IPS DF 19.7 (cell line): ENCODE measurements around the gene PROM2.
"Not testable (repeated sequence)": the region's sequence is repeated elsewhere in the genome, so short reads cannot be mapped to it uniquely, and the experiment has no call there.

Source experiments
- DNase-seq: peaks from one replicate; pipeline ENCODE4 v3.0.0-alpha.2; 2013; ENCODE audit warnings: low read depth, low spot score

Gene PROM2

DNA sequence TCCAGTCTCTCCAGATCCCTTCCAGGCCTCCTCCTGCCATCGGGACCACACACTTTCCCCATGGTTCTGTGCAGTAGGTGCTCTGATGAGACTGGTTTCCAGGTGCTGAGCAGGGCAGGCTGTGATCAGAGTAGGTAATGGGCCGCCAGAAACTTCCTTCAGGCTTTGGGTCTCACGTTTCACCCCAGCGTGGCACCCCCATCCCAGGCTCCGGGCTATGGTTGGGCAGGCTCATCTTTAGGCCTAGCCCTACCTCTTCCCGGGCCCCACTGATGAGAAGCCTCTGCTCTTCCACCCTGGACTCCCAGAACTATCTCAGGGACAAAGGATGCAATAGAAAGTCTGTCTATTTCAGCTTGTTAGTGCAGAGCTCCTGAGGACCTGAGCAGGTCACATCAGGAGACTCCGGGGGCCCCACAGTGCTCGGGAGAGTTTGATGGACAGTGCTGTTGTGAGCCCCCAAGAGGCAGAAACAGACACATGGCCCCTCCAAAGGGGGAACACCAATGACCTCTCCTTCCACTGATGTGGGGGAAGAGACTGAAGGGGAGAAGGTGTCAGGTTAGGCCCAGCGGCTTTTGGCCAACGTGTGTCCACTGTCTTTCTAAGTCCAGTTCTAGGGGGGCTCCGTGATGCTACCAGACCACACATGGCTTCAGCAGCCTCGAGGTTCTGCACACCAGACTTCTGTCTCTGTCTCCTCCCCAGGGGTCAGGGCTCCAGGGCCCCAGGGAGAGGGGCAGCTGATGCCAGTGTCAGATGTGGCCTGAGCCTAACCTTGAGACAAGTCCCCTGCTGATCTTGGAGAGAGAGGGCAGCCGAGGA lies 5.8 kb upstream of the PROM2 start:
- no peak for DNase-seq

GRCh38 chr2:95269036-95269680 lies 5.1 kb upstream of the PROM2 start:
- no peak for DNase-seq

- DNase-seq = not testable (repeated sequence)
Observed at GRCh38 chr2:95269745-95270144, 4.5 kb upstream of the PROM2 start.

DNA sequence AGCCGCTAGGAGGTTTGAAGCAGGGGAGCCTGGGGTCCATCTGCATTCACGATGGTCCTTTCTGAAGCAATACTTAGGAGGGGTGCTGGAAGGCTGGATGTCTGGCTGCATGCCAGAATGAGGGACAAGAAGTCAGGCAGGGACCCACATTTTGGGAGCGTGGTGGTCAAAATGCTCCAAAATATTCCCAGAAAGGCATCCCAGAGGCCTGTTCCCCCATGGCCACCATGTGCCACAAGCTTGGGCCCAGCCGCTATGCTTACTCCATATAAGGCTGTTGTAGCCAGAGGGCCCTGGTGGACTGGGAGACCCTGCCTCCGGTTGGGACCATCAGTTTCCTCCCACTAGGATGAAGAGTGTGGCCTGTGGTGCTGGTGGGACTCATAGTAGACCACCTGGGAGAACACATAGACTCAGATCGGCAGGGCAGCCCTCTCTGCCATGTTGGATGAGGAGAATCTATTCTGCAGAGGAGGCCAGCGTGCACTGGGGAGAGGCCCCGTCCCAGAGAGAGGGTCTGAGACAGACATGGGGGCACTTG lies 3.6 kb upstream of the PROM2 start:
- no peak for DNase-seq

GRCh38 chr2:95271381-95271971 lies 2.8 kb upstream of the PROM2 start:
- no peak for DNase-seq

- DNase-seq = no peak
Observed at GRCh38 chr2:95272299-95272751, 1.9 kb upstream of the PROM2 start.

DNA sequence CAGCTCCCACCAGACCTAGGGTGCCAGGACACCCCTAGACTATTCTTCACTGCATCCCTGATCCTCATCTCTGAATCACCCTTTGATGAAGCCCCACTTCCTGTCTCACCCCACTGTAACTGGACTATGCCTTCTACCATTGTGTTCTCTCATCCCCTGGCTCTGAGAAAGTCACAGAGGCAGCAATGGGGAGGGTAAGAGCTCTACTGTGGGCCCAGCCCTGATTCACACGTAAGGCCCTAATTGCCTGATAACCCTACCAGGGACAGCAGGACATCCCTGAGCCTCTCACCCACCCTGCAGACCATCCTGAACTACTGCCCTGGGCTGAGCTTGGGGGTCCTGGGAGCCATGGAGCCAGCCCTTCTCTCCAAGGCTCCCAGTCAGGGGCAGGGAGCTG lies 1.5 kb upstream of the PROM2 start:
- DNase-seq = no peak

GRCh38 chr2:95273566-95274290 lies 521 bp upstream of the PROM2 start:
- no peak for DNase-seq

GRCh38 chr2:95275151-95275515 lies 884 bp downstream of the PROM2 start:
- no peak for DNase-seq

- no peak for DNase-seq
Observed at GRCh38 chr2:95275601-95276243, 1.5 kb downstream of the PROM2 start.

DNA sequence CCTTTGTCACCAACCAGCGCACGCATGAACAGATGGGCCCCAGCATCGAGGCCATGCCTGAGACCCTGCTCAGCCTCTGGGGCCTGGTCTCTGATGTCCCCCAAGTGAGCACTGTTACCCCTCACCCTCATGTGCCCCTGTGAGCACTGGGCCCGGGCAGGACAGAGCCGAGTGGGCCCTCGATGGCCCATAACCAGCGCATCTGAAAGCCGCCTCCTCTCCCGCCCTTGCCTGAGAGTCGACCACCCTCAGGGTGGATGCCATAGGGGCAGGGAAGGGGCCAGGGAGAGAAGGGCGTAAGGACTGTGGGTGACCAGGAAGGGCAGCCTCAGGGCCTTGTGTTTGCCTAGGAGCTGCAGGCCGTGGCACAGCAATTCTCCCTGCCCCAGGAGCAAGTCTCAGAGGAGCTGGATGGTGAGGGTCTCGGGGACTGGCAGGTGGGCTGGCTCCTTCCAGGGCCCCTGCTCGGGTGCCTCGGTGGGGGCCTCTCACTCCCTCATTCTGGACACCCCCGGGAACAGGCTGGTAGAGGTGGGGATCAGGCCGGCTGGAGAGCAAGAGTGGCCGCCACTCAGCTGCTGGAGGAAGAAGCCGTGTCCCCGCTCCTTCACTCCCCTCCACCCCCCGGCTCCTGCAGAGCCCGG lies 2.1 kb downstream of the PROM2 start:
- no peak for DNase-seq

- no peak for DNase-seq
Observed at GRCh38 chr2:95276888-95277245, 2.6 kb downstream of the PROM2 start.

- DNase-seq = no peak
Observed at GRCh38 chr2:95277246-95277906, 3.1 kb downstream of the PROM2 start.

GRCh38 chr2:95278051-95278471 lies 3.8 kb downstream of the PROM2 start:
- DNase-seq = no peak

DNA sequence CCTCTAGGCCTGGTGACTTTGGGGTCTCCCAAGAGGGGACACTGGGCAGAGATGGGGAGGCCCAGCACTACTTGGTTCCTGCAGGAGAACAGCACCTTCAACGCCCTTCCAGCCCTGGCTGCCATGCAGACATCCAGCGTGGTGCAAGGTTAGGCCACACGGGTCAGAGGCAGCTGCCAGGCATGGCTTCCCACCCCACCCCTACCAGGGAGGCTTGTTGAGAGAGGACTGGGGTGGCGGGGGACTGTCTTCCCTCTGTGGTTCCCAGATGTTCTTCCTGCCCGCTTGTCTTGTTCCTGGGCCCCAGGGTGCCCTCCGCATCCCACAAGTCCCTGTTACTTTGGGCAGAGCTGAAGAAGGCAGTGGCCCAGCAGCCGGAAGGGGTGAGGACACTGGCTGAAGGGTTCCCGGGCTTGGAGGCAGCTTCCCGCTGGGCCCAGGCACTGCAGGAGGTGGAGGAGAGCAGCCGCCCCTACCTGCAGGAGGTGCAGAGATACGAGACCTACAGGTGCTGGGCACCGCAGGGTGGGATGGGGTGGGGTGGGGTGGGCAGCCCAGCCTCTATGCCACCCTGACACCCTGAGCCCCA lies 4.5 kb downstream of the PROM2 start:
- no peak for DNase-seq

- no peak for DNase-seq
Observed at GRCh38 chr2:95279435-95280035, 5.3 kb downstream of the PROM2 start.

DNA sequence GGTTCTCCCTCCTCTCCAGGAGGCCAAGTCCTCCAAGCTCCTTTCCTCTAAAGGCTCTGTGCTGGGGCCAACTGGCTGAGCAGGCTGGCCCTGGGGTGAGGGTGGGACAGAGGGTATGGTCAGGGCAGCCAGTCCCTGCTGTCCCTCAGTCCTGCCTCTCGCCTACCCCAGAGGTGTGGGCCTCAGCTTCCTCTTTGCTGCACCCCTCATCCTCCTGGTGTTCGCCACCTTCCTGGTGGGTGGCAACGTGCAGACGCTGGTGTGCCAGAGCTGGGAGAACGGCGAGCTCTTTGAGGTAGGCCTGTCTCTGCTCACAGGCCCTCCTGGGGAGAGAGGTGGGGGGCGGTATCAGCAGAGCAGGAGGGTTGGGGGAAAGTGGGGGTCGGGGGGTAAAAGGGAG lies 6.8 kb downstream of the PROM2 start:
- no peak for DNase-seq

DNA sequence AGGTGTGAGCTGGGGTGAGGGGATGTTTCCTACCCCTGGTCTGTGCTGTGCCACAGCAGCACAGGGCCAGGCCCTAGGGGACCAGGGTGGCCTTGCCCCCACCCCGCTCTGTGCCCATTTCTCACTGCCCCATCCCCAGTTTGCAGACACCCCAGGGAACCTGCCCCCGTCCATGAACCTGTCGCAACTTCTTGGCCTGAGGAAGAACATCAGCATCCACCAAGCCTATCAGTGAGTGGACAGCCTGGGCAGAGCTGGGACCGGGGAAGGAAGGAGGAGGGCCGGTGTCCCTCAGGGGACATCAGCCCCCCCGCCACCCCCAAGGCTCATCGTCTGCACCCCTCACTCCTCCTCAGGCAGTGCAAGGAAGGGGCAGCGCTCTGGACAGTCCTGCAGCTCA lies 7.5 kb downstream of the PROM2 start:
- no peak for DNase-seq

GRCh38 chr2:95282458-95282857 lies 8.2 kb downstream of the PROM2 start:
- no peak for DNase-seq

DNA sequence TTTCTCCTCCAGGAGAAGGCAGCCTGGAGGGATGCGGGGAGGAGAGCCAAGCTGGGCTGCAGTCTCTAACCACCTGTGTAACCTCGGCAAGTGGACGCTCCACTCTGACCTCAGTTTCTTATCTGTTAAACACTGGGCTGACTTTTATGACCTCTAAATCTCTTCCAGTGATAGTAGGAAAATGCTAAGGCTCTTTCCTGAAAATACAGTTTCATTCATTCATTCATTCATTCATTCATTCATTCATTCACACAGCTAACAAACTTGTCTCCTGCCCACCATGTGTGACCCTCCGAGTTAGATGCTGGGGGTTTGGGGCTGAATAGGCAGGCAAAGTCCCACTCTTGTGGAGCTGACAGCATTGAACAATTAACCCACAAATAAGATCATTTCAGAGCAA lies 9.3 kb downstream of the PROM2 start:
- no peak for DNase-seq
